ENCODE results near the gene CPVL. TPM values are rescaled to one million over a fixed set of nuclear protein-coding genes. Genes with fewer than 3 reads are reported as not detected.

The CPVL gene
- polyA plus RNA-seq, 3 donors, result 410 to 1,111 (median 1,108) TPM

GRCh38 chr7:28988091-28988490 is 158.2 kb downstream of the CPVL start:
- no peak overlapping the region for H3K27ac Mint-ChIP-seq
- Histone ChIP-seq H3K4me2 (replicated peaks; ENCODE audit: extremely low read depth, low read length, poor library complexity, severe bottlenecking) (no peak overlapping the region), H3K9me3 (replicated peaks in 1 of 2; ENCODE audit: control insufficient read depth in 1 of 2, insufficient read depth in 1 of 2, low read length in 2 of 2) (no peaks in the 10 kb centered on the region), H3K27ac (ENCODE audit: low read depth in 1 of 2, low read length in 2 of 2) (no peak overlapping the region), H3K27me3 (ENCODE audit: control insufficient read depth in 2 of 2, insufficient read depth in 2 of 2, low read length in 2 of 2) (no peaks in the 10 kb centered on the region), H3K79me2 (ENCODE audit: insufficient read depth, low read length) (no peaks in the 10 kb centered on the region), H4K20me1 (ENCODE audit: insufficient read depth, low read length) (no peaks in the 10 kb centered on the region), H2AFZ (ENCODE audit: insufficient read depth, low read depth, low read length, poor library complexity, severe bottlenecking) (no peak overlapping the region), H3K4me3 (replicated peaks in 1 of 3; ENCODE audit: low read depth in 2 of 3, low read length in 3 of 3) (no peak overlapping the region), H3K9ac (ENCODE audit: insufficient read depth, low read length, poor library complexity, severe bottlenecking) (no peak overlapping the region), H3K4me1 (ENCODE audit: control insufficient read depth in 1 of 2, insufficient read depth in 2 of 2, low read length in 2 of 2) (peaks cover 48 to 53% of the 10 kb centered on the region in 2 donors), H3K36me3 (replicated peaks in 1 of 2; ENCODE audit: control insufficient read depth in 1 of 2, insufficient read depth in 2 of 2, low read length in 2 of 2) (peaks cover 0 to 8% of the 10 kb centered on the region in 2 donors)
- intact Hi-C loops (cut with micrococcal nuclease), result no loop called here
- H3K36me3 Mint-ChIP-seq, result peaks cover 3 to 8% of the 10 kb centered on the region in 2 donors
- H3K4me1 Mint-ChIP-seq, result peaks cover 54% of the 10 kb centered on the region
- no peak for DNase-seq
- TF ChIP-seq CTCF (IDR thresholded peaks at IDR 0.05), result no peak
- WGBS (ENCODE audit: insufficient coverage), result no CpG with 5 or more reads among the region's 5 CpGs
- H3K9me3 Mint-ChIP-seq, result peaks cover 0 to 1% (median 0%) of the 10 kb centered on the region in 7 donors
- H3K4me3 Mint-ChIP-seq, result no peak overlapping the region
- no peaks in the 10 kb centered on the region for H3K27me3 Mint-ChIP-seq (ENCODE audit: low read depth in 3 of 3)

- peaks cover 48 to 53% of the 10 kb centered on the region in 2 donors for H3K4me1 ChIP-seq (ENCODE audit: control insufficient read depth in 1 of 2, insufficient read depth in 2 of 2, low read length in 2 of 2)
- H3K4me2 ChIP-seq (replicated peaks; ENCODE audit: extremely low read depth, low read length, poor library complexity, severe bottlenecking), result peak overlapping the region; percentile 59
- peak; percentile 62 to 75 (median 68) for DNase-seq
- no peak overlapping the region for H3K9ac ChIP-seq (ENCODE audit: insufficient read depth, low read length, poor library complexity, severe bottlenecking)
- H3K27me3 Mint-ChIP-seq (ENCODE audit: low read depth in 3 of 3), result no peaks in the 10 kb centered on the region
- no peaks in the 10 kb centered on the region for H3K79me2 ChIP-seq (ENCODE audit: insufficient read depth, low read length)
- peak overlapping the region; percentile 52 to 66 for H3K4me3 Mint-ChIP-seq
- no peaks in the 10 kb centered on the region for H3K27me3 ChIP-seq (ENCODE audit: control insufficient read depth in 2 of 2, insufficient read depth in 2 of 2, low read length in 2 of 2)
- peak overlapping the region; percentile 6 to 59 for H3K27ac ChIP-seq (ENCODE audit: low read depth in 1 of 2, low read length in 2 of 2)
- WGBS (ENCODE audit: insufficient coverage), result 0% methylated on average over 2 of the region's 2 CpGs
- intact Hi-C loops (cut with micrococcal nuclease), result no loop called here
- H3K36me3 Mint-ChIP-seq, result peaks cover 0 to 2% of the 10 kb centered on the region in 2 donors
- H3K4me3 ChIP-seq (replicated peaks in 1 of 3; ENCODE audit: low read depth in 2 of 3, low read length in 3 of 3), result peak overlapping the region in 1 of 3 experiments; percentile 31
- H3K9me3 Mint-ChIP-seq, result no peaks in the 10 kb centered on the region
- no peaks in the 10 kb centered on the region for H3K36me3 ChIP-seq (replicated peaks in 1 of 2; ENCODE audit: control insufficient read depth in 1 of 2, insufficient read depth in 2 of 2, low read length in 2 of 2)
- H3K9me3 ChIP-seq (replicated peaks in 1 of 2; ENCODE audit: control insufficient read depth in 1 of 2, insufficient read depth in 1 of 2, low read length in 2 of 2), result no peaks in the 10 kb centered on the region
- H2AFZ ChIP-seq (ENCODE audit: insufficient read depth, low read depth, low read length, poor library complexity, severe bottlenecking), result no peak overlapping the region
- peaks cover 54% of the 10 kb centered on the region for H3K4me1 Mint-ChIP-seq
- no peak for TF ChIP-seq CTCF (IDR thresholded peaks at IDR 0.05)
- H4K20me1 ChIP-seq (ENCODE audit: insufficient read depth, low read length), result no peaks in the 10 kb centered on the region
- H3K27ac Mint-ChIP-seq, result peak overlapping the region; percentile 51 to 87 (median 75)
These were observed 159.6 kb downstream of the CPVL start for GRCh38 chr7:28986765-28987110.

All from CD14-positive monocyte (primary cell).